CD14-positive monocyte (primary cell): Measurements from ENCODE around the gene EPM2A. TPM values are rescaled to one million over a fixed set of nuclear protein-coding genes. Genes with fewer than 3 reads are reported as not detected.

Experiments
- DNase-seq, 3 donors: peaks; one replicate each; pipeline ENCODE4 v3.0.0-alpha.2; 2011 to 2022
- H2AFZ ChIP-seq: 2 replicates; pipeline ENCODE4 v1.6.0; 2012; ENCODE audit warnings: mild to moderate bottlenecking, low read depth, low read length, inconsistent platforms; ENCODE audit not compliant: insufficient read depth, poor library complexity, severe bottlenecking
- H3K27ac ChIP-seq, 2 donors: 1 replicate in 1 of 2; 2 replicates in 1 of 2; pipeline ENCODE4 v1.5.1; 2012 to 2013; ENCODE audit warnings: low read length in 2 of 2, control low read depth in 1 of 2, inconsistent platforms in 1 of 2, low read depth in 1 of 2, mild to moderate bottlenecking in 1 of 2
- H3K27me3 ChIP-seq, 2 donors: one replicate each; pipeline versions ENCODE4 v1.6.0 to v1.6.1; 2011 to 2013; ENCODE audit warnings: low read length in 2 of 2; ENCODE audit not compliant: control insufficient read depth in 2 of 2, insufficient read depth in 2 of 2
- H3K36me3 ChIP-seq, 2 donors: replicated peaks in 1 of 2; 1 replicate in 1 of 2; 2 replicates in 1 of 2; pipeline versions ENCODE4 v1.5.1 to v1.6.1; 2012 to 2013; ENCODE audit warnings: low read length in 2 of 2, control low read depth in 1 of 2, inconsistent platforms in 1 of 2, mild to moderate bottlenecking in 1 of 2; ENCODE audit not compliant: insufficient read depth in 2 of 2, control insufficient read depth in 1 of 2
- H3K4me1 ChIP-seq, 2 donors: 1 replicate in 1 of 2; 2 replicates in 1 of 2; pipeline versions ENCODE4 v1.5.1 to v1.6.1; 2012 to 2013; ENCODE audit warnings: low read length in 2 of 2, control low read depth in 1 of 2, inconsistent platforms in 1 of 2, mild to moderate bottlenecking in 1 of 2, moderate library complexity in 1 of 2; ENCODE audit not compliant: insufficient read depth in 2 of 2, control insufficient read depth in 1 of 2
- H3K4me2 ChIP-seq: replicated peaks from 2 replicates; pipeline ENCODE3; 2012; ENCODE audit warnings: low read length, moderate library complexity, mild to moderate bottlenecking; ENCODE audit not compliant: poor library complexity, severe bottlenecking; ENCODE audit errors: extremely low read depth
- H3K4me3 ChIP-seq, 3 experiments: fragments of 200-600 bp in 1 of 3; sonication (generic) in 1 of 3; replicated peaks in 1 of 3; 1 replicate in 2 of 3; 2 replicates in 1 of 3; pipeline ENCODE4 v1.5.1; 2011 to 2013; ENCODE audit warnings: low read length in 3 of 3, mild to moderate bottlenecking in 3 of 3, control low read depth in 2 of 3, low read depth in 2 of 3, inconsistent platforms in 1 of 3, moderate library complexity in 1 of 3
- H3K79me2 ChIP-seq: 2 replicates; pipeline ENCODE4 v1.6.0; 2012; ENCODE audit warnings: mild to moderate bottlenecking, control low read depth, inconsistent platforms, low read length, moderate library complexity; ENCODE audit not compliant: insufficient read depth
- H3K9ac ChIP-seq: 2 replicates; pipeline ENCODE4 v1.6.0; 2017; ENCODE audit warnings: low read length, mild to moderate bottlenecking; ENCODE audit not compliant: insufficient read depth, poor library complexity, severe bottlenecking
- H3K9me3 ChIP-seq, 2 donors: replicated peaks in 1 of 2; 1 replicate in 1 of 2; 2 replicates in 1 of 2; pipeline versions ENCODE4 v1.5.1 to v1.6.1; 2012 to 2013; ENCODE audit warnings: low read length in 2 of 2, control low read depth in 1 of 2; ENCODE audit not compliant: control insufficient read depth in 1 of 2, insufficient read depth in 1 of 2
- H4K20me1 ChIP-seq: 2 replicates; pipeline ENCODE4 v1.6.0; 2012; ENCODE audit warnings: mild to moderate bottlenecking, low read length, control low read depth, moderate library complexity; ENCODE audit not compliant: insufficient read depth
- H3K27ac Mint-ChIP-seq, 7 donors: one replicate each; pipeline ENCODE4 v1.8.0; 2020; ENCODE audit warnings: mild to moderate bottlenecking in 7 of 7, mixed read lengths in 7 of 7, moderate library complexity in 6 of 7, inconsistent platforms in 2 of 7
- H3K27me3 Mint-ChIP-seq, 3 donors: one replicate each; pipeline ENCODE4 v1.8.0; 2021 to 2022; ENCODE audit warnings: low read depth in 3 of 3, mild to moderate bottlenecking in 3 of 3, mixed read lengths in 3 of 3, moderate library complexity in 3 of 3, inconsistent platforms in 1 of 3
- H3K36me3 Mint-ChIP-seq, 2 donors: one replicate each; pipeline ENCODE4 v1.8.0; 2020; ENCODE audit warnings: mixed read lengths in 2 of 2, inconsistent platforms in 1 of 2, mild to moderate bottlenecking in 1 of 2
- H3K4me1 Mint-ChIP-seq: one replicate; pipeline ENCODE4 v1.8.0; 2020; ENCODE audit warnings: mild to moderate bottlenecking, mixed read lengths
- H3K4me3 Mint-ChIP-seq, 2 donors: one replicate each; pipeline ENCODE4 v1.8.0; 2020; ENCODE audit warnings: mild to moderate bottlenecking in 2 of 2, mixed read lengths in 2 of 2, moderate library complexity in 1 of 2
- H3K9me3 Mint-ChIP-seq, 7 donors: one replicate each; pipeline ENCODE4 v1.8.0; 2020 to 2022; ENCODE audit warnings: mixed read lengths in 7 of 7, mild to moderate bottlenecking in 6 of 7, moderate library complexity in 6 of 7, inconsistent platforms in 2 of 7
- intact Hi-C, 2 donors: fragments of 100-400 bp; cut with micrococcal nuclease; formaldehyde crosslinking; loops; one replicate each; pipeline versions ENCODE4 v1.15.0 to v1.15.1; 2023
- polyA plus RNA-seq, 3 donors: library from polyadenylated mRNA; depleted of rRNA in 1 of 3; unstranded in 2 of 3; stranded (reverse) in 1 of 3; fragments of 300-500 nt in 2 of 3; fragments of >200 nt in 1 of 3; fragmentation: Illumina TruSeq in 2 of 3; gene quantifications; 1 replicate in 2 of 3; 2 replicates in 1 of 3; pipeline ENCODE4 v1.2.3, GENCODE V29; 2012 to 2021
- TF ChIP-seq, protein P1 (sequence below): fragments of 200-600 bp; IDR thresholded peaks from one replicate; pipeline ENCODE4 v1.8.0; 2022; ENCODE audit warnings: antibody characterized with exemption, mild to moderate bottlenecking

Gene EPM2A
- polyA plus RNA-seq, 3 donors, result 2.5 to 4.1 (median 3.2) TPM

GRCh38 chr6:145765449-145765848, 30.1 kb upstream of the EPM2A start:
- H3K9me3 ChIP-seq, result peaks cover 0 to 3% of the 10 kb centered on the region in 2 donors
- no peak for DNase-seq
- H3K9ac ChIP-seq, result no peak overlapping the region
- Mint-ChIP-seq H3K36me3 (no peaks in the 10 kb centered on the region), H3K4me1 (peaks cover 8% of the 10 kb centered on the region), H3K27ac (no peak overlapping the region), H3K27me3 (peaks cover 0 to 6% (median 0%) of the 10 kb centered on the region in 3 donors), H3K9me3 (peaks cover 2 to 8% (median 3%) of the 10 kb centered on the region in 7 donors), H3K4me3 (no peak overlapping the region)
- intact Hi-C loops, result no loop called here
- H3K4me2 ChIP-seq, result no peak overlapping the region
- H2AFZ ChIP-seq, result no peak overlapping the region
- no peaks in the 10 kb centered on the region for H3K79me2 ChIP-seq
- H3K27ac ChIP-seq, result no peak overlapping the region
- no peaks in the 10 kb centered on the region for H4K20me1 ChIP-seq
- H3K4me1 ChIP-seq, result no peaks in the 10 kb centered on the region
- H3K4me3 ChIP-seq, result no peak overlapping the region
- H3K27me3 ChIP-seq, result no peaks in the 10 kb centered on the region
- H3K36me3 ChIP-seq, result no peaks in the 10 kb centered on the region
- TF ChIP-seq, protein P1, sequence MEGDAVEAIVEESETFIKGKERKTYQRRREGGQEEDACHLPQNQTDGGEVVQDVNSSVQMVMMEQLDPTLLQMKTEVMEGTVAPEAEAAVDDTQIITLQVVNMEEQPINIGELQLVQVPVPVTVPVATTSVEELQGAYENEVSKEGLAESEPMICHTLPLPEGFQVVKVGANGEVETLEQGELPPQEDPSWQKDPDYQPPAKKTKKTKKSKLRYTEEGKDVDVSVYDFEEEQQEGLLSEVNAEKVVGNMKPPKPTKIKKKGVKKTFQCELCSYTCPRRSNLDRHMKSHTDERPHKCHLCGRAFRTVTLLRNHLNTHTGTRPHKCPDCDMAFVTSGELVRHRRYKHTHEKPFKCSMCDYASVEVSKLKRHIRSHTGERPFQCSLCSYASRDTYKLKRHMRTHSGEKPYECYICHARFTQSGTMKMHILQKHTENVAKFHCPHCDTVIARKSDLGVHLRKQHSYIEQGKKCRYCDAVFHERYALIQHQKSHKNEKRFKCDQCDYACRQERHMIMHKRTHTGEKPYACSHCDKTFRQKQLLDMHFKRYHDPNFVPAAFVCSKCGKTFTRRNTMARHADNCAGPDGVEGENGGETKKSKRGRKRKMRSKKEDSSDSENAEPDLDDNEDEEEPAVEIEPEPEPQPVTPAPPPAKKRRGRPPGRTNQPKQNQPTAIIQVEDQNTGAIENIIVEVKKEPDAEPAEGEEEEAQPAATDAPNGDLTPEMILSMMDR, result no peak

- H3K4me1 ChIP-seq, result no peaks in the 10 kb centered on the region
- H3K27me3 ChIP-seq, result no peaks in the 10 kb centered on the region
- H3K4me1 Mint-ChIP-seq, result peaks cover 8% of the 10 kb centered on the region
- no peak for DNase-seq
- H4K20me1 ChIP-seq, result no peaks in the 10 kb centered on the region
- H3K4me3 Mint-ChIP-seq, result no peak overlapping the region
- H3K4me3 ChIP-seq, result no peak overlapping the region
- no peak overlapping the region for H3K9ac ChIP-seq
- no peaks in the 10 kb centered on the region for H3K9me3 ChIP-seq
- TF ChIP-seq, protein P1, result no peak
- no peak overlapping the region for H3K27ac ChIP-seq
- H3K4me2 ChIP-seq, result no peak overlapping the region
- peaks cover 2 to 8% (median 3%) of the 10 kb centered on the region in 7 donors for H3K9me3 Mint-ChIP-seq
- intact Hi-C loops, result no loop called here
- no peak overlapping the region for H3K27ac Mint-ChIP-seq
- H2AFZ ChIP-seq, result no peak overlapping the region
- H3K27me3 Mint-ChIP-seq, result peaks cover 0 to 6% (median 0%) of the 10 kb centered on the region in 3 donors
- H3K79me2 ChIP-seq, result no peaks in the 10 kb centered on the region
- no peaks in the 10 kb centered on the region for H3K36me3 Mint-ChIP-seq
- no peaks in the 10 kb centered on the region for H3K36me3 ChIP-seq
Measured at GRCh38 chr6:145763742-145764141, 28.4 kb upstream of the EPM2A start.
